Body of pancreas (tissue), 4 donors: ENCODE measurements around the gene HERC5. TPM values are rescaled to one million over a fixed set of nuclear protein-coding genes. Genes with fewer than 3 reads are reported as not detected.
"Not testable (repeated sequence)": the region's sequence is repeated elsewhere in the genome, so short reads cannot be mapped to it uniquely, and the experiment has no call there.

ENCODE experiments used
- ATAC-seq: fragments of 150-250 bp; one replicate; pipeline ENCODE4 v1.9.1; 2016
- DNase-seq, 4 donors: peaks; one replicate each; pipeline ENCODE4 v3.0.0-alpha.2; 2019
- H3K27ac ChIP-seq, 4 donors: fragments of 200-600 bp; sonication (generic); 1 replicate in 3 of 4; 2 replicates in 1 of 4; pipeline versions ENCODE4 v1.5.1 to v1.6.1; 2016 to 2019; ENCODE audit warnings: mild to moderate bottlenecking in 1 of 4, mixed read lengths in 1 of 4, moderate library complexity in 1 of 4
- H3K27me3 ChIP-seq, 2 donors: fragments of 200-600 bp; sonication (generic); one replicate each; pipeline ENCODE4 v1.6.0; 2016; ENCODE audit warnings: mild to moderate bottlenecking in 1 of 2
- H3K36me3 ChIP-seq, 2 donors: fragments of 200-600 bp; sonication (generic); replicated peaks in 1 of 2; 2 replicates each; pipeline ENCODE4 v1.5.1; 2016; ENCODE audit warnings: low read depth in 2 of 2; ENCODE audit not compliant: insufficient read depth in 1 of 2
- H3K4me1 ChIP-seq: fragments of 200-600 bp; sonication (generic); one replicate; pipeline ENCODE4 v1.6.0; 2016
- H3K4me3 ChIP-seq, 2 donors: fragments of 200-600 bp; sonication (generic); 1 replicate in 1 of 2; 2 replicates in 1 of 2; pipeline ENCODE4 v1.5.1; 2016 to 2019
- H3K9me3 ChIP-seq, 3 donors: fragments of 200-600 bp; sonication (generic); 1 replicate in 2 of 3; 2 replicates in 1 of 3; pipeline ENCODE4 v1.5.1; 2016
- POLR2A ChIP-seq, 3 donors: fragments of 450-650 bp; IDR thresholded peaks; one replicate each; pipeline ENCODE4 v1.6.1; 2016; ENCODE audit warnings: antibody characterized with exemption in 3 of 3, mild to moderate bottlenecking in 2 of 3
- WGBS, 2 donors: methylation state at CpG; one replicate each; pipeline ENCODE4 v1.1.5; 2017; 5-methylcytosine and 5-hydroxymethylcytosine counted together
- intact Hi-C: fragments of 100-400 bp; cut with DNase I; formaldehyde crosslinking; loops from one replicate; pipeline ENCODE4 v1.15.1; 2023
- total RNA-seq, 2 donors: library from RNA; depleted of rRNA; stranded (reverse); fragments of >200 nt; gene quantifications; one replicate each; pipeline ENCODE4 v1.1.0, GENCODE V29; 2016
- TF ChIP-seq, protein P1 (sequence below), 7 experiments: fragments of 450-650 bp in 4 of 7; fragments of 200-600 bp in 3 of 7; sonication (generic) in 3 of 7; IDR thresholded peaks; one replicate each; pipeline ENCODE4 v1.5.1; 2016 to 2019; ENCODE audit warnings: antibody characterized with exemption in 7 of 7

HERC5 gene
- total RNA-seq, 2 donors from 2014 or later = 2.6 to 3.9 TPM

DNA sequence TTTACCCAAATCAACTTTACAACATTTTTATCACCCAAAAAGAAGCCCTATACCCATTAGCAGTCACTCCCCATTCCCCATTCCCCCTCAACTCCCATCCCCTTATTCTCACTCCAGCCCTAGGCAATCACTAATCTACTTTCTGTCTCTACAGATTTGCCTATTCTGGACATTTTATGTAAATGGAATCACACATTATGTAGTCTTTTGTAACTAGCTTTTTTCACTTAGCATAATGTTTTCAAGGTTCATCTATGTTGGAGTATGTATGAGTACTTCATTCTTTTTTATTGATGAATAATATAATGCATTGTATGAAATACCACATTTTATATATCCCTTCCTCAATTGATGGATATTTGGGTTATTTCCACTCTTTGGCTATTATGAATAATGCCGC lies 36.1 kb upstream of the HERC5 start:
- H3K27me3 ChIP-seq = no peaks in the 10 kb centered on the region
- 94 to 95% methylated on average over 1 of the region's 1 CpG for WGBS, 2 donors
- H3K9me3 ChIP-seq = no peaks in the 10 kb centered on the region
- ATAC-seq (no peak), DNase-seq (no peak)
- intact Hi-C loops = no loop called here
- H3K36me3 ChIP-seq = no peaks in the 10 kb centered on the region
- H3K4me1 ChIP-seq = no peaks in the 10 kb centered on the region
- H3K4me3 ChIP-seq = no peak overlapping the region
- H3K27ac ChIP-seq = no peak overlapping the region
- TF ChIP-seq, protein P1, sequence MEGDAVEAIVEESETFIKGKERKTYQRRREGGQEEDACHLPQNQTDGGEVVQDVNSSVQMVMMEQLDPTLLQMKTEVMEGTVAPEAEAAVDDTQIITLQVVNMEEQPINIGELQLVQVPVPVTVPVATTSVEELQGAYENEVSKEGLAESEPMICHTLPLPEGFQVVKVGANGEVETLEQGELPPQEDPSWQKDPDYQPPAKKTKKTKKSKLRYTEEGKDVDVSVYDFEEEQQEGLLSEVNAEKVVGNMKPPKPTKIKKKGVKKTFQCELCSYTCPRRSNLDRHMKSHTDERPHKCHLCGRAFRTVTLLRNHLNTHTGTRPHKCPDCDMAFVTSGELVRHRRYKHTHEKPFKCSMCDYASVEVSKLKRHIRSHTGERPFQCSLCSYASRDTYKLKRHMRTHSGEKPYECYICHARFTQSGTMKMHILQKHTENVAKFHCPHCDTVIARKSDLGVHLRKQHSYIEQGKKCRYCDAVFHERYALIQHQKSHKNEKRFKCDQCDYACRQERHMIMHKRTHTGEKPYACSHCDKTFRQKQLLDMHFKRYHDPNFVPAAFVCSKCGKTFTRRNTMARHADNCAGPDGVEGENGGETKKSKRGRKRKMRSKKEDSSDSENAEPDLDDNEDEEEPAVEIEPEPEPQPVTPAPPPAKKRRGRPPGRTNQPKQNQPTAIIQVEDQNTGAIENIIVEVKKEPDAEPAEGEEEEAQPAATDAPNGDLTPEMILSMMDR (IDR thresholded peaks at IDR 0.05) = no peak
- no peak for TF ChIP-seq POLR2A (IDR thresholded peaks at IDR 0.05)

DNA sequence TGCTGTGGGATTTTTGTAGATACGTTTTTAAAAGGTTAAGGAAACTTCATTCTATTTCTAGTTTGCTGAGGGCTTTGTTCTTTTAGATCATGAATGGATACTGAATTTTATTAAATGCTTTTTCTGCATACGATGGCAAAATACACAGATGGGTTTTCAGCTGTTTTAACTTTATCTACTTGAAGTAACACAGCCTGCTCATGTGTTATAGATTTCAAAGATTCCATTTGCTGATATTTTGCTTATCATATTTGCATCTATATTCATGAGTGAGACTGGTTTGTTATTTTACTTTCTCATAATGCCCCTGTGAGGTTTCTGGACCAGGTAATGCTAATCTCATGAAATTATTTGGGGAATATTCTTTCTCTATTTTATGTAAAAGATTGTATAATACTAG lies 34.5 kb upstream of the HERC5 start:
- H3K4me1 ChIP-seq = no peaks in the 10 kb centered on the region
- intact Hi-C loops = no loop called here
- DNase-seq (no peak), ATAC-seq (no peak)
- TF ChIP-seq, protein P1 (IDR thresholded peaks at IDR 0.05) = no peak
- TF ChIP-seq POLR2A (IDR thresholded peaks at IDR 0.05) = no peak
- no peak overlapping the region for H3K27ac ChIP-seq
- no peaks in the 10 kb centered on the region for H3K9me3 ChIP-seq
- H3K4me3 ChIP-seq = no peak overlapping the region
- 93% methylated on average over 2 of the region's 2 CpGs for whole genome bisulfite sequencing, 2 donors
- H3K27me3 ChIP-seq = no peaks in the 10 kb centered on the region
- H3K36me3 ChIP-seq = no peaks in the 10 kb centered on the region

DNA sequence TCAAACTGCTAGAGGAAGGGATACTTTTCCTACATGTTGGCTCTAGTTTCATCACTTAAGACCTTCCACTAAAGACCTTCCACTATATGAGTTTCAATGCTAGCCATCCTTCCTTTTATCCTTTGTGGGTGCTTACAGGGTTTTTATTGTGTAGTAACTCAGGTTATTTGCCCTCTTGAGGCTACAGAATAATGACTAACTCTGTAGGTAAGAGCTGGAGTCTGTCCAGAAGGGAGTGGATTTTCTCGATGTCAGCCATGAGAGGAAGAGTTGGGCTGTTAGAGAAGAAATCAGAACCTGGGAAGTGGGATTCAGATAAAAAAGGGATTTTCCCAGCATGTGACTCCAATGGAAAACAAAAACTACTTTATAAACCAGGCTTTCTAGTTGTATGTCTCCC lies 27.5 kb upstream of the HERC5 start:
- 62 to 72% methylated on average over 1 of the region's 1 CpG for WGBS, 2 donors
- TF ChIP-seq POLR2A (IDR thresholded peaks at IDR 0.05) = no peak
- TF ChIP-seq, protein P1 (IDR thresholded peaks at IDR 0.05) = no peak
- no peak overlapping the region for H3K4me3 ChIP-seq
- intact Hi-C loops = no loop called here
- no peak overlapping the region for H3K27ac ChIP-seq
- DNase-seq (no peak), ATAC-seq (no peak)
- no peaks in the 10 kb centered on the region for H3K36me3 ChIP-seq
- H3K9me3 ChIP-seq = no peaks in the 10 kb centered on the region
- H3K4me1 ChIP-seq = no peaks in the 10 kb centered on the region
- H3K27me3 ChIP-seq = no peaks in the 10 kb centered on the region

DNA sequence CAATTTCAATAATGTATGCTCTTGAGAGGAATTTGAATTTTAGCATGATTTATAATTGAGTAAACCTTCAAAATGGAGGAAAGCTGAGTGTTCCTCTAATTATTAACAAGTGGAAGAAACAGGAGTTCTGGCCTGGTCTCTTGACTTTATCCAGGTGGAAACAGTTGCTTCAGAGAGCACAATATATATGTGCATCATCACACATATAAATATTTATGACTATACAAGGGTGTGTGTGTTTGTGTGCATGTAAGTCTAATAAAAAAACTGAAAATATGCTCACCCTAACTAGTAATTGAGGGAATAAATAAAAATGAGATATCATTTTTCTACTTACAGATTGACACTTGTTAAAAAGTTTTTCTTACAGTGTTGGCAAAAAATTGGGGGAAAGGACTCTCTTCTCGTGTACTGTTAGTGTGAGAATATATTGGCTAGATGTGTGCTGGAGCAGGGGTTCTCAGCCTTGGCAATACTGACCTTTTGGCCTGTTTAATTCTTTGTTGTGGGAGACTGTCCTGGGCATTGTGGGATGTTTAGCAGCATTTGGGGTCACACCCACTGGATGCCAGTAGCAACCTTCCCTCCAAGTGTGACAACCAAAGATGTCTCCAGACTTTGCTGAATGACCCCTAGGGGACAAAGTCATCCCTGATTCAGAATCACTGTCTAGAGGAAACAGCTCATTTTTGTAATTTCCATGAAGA lies 20.8 kb upstream of the HERC5 start:
- TF ChIP-seq, protein P1 (IDR thresholded peaks at IDR 0.05) = no peak
- TF ChIP-seq POLR2A (IDR thresholded peaks at IDR 0.05) = no peak
- H3K36me3 ChIP-seq = peaks cover 0 to 2% of the 10 kb centered on the region in 2 donors
- DNase-seq = no peak
- intact Hi-C loops = no loop called here
- 84 to 89% methylated on average over 1 of the region's 1 CpG for WGBS, 2 donors
- H3K27ac ChIP-seq = no peak overlapping the region
- no peak for ATAC-seq
- no peak overlapping the region for H3K4me3 ChIP-seq
- no peaks in the 10 kb centered on the region for H3K4me1 ChIP-seq
- no peaks in the 10 kb centered on the region for H3K27me3 ChIP-seq
- H3K9me3 ChIP-seq = no peaks in the 10 kb centered on the region

DNA sequence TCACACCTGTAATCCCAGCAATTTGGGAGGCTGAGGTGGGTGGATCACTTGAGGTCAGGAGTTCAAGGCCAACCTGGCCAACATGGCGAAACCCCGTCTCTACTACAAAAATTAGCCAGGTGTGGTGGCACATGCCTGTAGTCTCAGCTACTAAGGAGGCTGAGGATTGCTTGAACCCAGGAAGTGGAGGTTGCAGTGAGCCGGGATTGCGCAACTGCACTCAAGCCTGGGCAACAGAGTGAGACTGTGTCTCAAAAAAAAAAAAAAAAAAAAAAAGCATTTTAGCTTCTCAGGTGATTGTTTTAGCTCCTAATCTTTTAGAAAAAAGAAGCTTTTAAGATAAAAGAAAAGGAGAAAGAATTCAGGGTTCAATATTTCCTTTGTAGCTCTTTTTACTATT lies 19.0 kb upstream of the HERC5 start:
- ATAC-seq, H3K9me3 ChIP-seq, intact Hi-C loops, H3K27ac ChIP-seq, H3K4me3 ChIP-seq, H3K27me3 ChIP-seq, DNase-seq, H3K36me3 ChIP-seq, H3K4me1 ChIP-seq: not testable (repeated sequence)
- WGBS, 2 donors = 94 to 97% methylated on average over 4 of the region's 4 CpGs
